HG03039 (cell line): Measurements from ENCODE around the gene APBB2.
A peak's percentile ranks its signal among the peaks of the same experiment; 100 is the strongest.

Source experiments
- ATAC-seq: cut with Tn5 transposase; IDR thresholded peaks from one replicate; pipeline ENCODE4 v1.9.1; 2021; ENCODE audit warnings: mild to moderate bottlenecking, moderate library complexity; ENCODE audit not compliant: unreplicated experiment

APBB2 gene

GRCh38 chr4:41216294-41217019 is 2.1 kb upstream of the APBB2 start:
- ATAC-seq = peak; percentile 48

DNA sequence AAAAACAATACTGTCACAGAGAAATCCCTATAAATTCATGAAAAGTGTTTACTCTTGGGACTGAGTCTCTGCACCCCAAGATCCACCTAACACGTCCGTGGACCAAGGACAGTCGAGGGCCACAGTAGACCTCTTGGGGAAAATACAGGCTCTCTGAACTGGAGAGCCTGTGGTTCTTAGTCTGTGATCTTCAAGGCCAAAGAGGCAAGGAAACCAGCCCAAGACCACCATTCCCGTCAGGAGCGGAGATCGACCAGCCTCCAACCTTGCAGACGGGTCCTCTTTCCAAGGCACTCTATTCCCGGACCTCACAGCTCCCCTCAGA is 1.6 kb upstream of the APBB2 start:
- ATAC-seq = no peak

DNA sequence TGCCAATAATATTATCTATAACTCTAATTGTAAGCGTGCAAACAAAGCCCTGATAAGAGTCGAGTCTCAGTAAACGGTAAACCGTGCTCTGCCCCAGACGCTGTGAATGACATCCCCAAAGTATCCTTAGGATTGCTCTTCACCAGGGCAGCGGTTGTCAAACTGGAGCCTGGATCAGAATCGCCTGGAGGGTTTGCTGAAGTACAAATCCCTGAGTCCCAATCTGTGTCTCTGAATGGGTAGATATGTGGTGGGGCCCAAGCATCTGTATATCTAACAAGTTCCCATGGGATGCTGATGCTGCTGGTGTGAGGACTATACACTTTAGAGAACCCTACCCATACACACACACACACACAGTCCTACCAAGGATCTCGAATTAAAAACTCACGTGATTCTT is 813 bp upstream of the APBB2 start:
- no peak for ATAC-seq

GRCh38 chr4:41214825-41215146 is 444 bp upstream of the APBB2 start:
- no peak for ATAC-seq

DNA sequence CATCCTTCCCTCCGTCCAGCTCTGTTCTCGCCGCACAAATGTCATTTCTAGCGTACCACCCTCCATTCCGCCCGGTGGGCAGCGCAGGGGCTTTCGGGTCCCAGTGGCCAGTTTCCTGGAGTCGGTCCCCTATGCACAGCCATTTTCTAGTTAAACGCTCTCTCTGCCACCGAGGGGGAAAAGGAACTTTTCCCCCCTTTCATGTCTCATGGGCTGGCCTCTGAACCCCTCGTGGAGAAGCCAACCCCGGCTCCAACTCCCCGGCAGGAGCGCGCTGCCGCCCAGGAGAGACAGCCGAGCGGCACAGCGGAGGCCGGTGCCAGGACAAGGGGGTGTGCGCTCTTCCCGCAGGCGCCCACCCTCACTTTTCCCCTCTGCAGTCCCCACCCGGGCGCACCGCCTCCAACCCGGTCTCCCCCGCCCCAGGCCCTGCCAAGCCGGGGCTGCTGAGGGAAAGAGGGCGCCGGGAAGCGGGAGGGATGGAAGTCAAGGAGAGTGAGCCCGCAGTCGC is 662 bp downstream of the APBB2 start:
- ATAC-seq = peak; percentile 2

DNA sequence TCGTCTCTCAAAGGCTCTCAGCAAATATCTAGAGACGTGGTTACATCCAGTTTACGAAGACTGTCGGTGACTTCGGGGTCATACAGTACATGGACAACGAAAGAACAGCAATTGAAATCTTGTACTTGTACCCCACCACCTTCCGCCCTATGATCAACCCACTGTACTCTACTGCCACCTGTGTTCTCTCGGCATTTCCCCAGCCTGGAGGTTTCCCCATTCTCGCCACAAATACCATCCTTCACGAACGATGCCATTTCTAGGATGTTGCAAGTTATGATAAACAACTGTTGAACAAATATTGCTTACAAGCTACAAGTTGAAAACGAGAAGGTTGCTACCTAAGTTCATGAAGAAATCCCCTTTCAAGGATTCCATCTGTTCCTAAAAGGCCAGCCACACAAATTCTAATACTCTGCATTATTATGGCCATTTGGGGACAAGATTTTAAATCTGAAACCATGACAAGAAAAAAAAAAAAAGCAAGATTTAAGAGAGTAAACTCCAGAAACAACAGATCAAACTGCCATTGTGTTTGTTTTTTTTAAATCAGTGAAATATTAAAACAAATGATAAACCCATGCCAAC is 1.6 kb downstream of the APBB2 start:
- ATAC-seq = no peak

DNA sequence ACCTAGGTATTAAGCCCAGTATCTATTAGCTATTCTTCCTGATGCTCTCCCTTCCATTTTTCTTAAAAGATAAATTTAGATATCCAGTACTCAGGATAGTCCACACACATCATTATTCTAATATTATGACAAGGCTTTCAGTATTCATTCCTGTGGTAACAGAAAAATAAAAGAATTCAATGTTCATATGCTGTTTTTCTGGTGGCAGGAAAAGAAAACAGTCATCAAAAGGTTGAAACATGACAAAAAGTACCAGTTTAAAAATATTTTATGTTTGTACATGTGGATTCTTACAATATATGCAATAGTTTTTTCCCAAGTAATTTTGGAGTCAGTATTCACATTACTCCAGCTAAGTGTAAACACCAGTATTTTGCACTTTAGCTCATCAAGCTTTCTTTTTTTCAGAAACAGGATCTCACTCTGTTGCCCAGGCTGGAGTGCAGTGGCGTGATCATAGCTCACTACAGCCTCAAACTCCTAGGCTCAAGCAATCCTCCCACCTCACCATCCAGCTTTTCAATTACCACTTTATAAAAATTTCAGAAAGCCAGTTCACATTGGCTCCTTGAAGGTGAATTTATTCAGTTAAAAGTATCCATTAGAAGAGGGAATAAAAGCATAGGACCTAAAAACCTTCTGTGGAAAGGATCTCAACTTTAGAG is 2.3 kb downstream of the APBB2 start:
- ATAC-seq = no peak

DNA sequence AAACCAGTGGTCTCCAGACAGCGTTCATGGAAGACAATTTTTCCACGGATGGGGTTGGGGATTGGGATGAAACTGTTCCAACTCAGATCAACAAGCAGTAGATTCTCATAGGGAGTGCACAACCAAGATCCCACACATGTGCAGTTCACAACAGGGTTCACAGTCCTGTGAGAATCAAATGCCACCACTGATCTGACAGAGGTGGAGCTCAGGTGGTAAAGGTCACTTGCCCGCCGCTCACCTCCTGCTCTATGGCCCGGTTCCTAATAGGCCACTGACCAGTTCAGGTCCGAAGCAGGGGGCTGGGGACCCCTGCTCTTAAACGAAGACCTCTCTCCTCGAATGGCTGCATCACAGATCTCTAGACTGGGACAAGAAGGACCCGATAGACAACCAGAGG is 4.4 kb downstream of the APBB2 start:
- no peak for ATAC-seq

DNA sequence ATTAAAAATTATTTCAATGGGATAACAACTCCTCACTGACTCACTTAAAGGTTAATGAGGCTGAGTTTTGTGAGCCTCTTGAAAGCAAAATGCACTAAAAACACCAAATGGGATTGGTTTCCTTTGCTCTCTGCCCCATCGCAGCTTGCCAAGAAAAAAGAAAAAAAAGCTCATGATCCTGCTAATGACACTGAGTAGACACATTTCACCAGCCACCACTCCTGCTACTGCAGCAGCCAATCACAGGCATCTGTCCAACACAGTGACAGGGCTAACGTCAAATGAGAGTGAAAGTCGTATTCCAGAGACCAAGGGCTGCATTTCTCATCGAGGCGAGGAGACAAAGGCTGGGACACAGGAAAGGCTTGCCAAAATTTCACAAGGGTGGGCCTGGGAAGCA is 5.2 kb downstream of the APBB2 start:
- ATAC-seq = no peak

DNA sequence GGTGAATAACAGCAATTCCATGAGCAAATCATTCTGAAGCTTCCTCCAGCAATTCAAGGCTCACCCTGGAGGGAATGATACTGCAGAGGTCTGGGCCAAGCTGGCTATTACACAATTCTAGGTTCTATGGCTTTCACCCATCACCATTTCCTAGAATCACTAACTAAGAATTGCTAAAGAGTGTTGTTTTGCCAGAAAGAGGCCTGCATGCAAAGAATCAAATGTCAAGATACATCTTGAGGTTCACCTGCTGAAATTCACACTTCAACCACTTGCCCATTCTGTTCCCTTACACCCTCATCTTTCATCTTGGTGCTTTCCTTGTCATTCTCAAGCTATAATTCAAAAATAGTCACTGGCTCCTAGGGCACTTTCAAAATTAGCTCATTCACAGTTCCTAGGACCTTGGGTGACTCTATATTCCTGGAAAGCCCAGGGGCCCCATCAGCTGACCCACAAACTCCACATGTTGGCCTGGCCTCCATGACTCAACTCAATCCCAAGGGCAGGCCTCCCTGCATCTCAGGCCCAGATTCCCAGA is 7.0 kb downstream of the APBB2 start:
- no peak for ATAC-seq

DNA sequence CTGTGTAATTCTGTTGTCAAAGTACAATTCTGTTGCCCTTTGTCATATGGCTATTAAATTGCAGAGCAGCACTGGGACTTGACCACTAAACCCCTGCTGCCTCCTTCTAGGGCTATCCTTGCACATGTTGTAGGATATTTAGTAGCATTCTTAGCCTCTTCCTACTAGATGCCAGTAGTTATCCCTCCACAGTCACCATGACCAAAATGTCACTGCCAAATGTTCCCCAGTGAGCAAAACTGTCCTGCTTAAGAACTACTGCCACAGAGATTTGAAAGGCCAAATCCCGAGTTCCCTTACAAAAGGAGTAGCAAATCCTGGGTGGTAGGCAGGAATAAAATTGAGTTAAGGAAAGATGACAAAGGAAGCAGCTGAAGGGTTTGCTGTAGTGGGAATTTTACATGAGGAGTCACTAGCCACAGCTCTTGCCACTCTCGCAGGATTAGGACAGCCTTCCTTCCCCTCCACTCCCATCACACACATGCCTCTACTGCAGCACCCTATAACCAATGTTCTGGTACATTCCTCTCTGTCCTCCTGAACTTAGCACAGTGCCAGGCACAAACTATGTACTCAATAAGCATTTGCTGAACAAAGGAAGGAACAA is 8.4 kb downstream of the APBB2 start:
- ATAC-seq = no peak

GRCh38 chr4:41205130-41205529 is 9.2 kb downstream of the APBB2 start:
- ATAC-seq = no peak

GRCh38 chr4:41204400-41204978 is 9.9 kb downstream of the APBB2 start:
- ATAC-seq = no peak

GRCh38 chr4:41203841-41204240 is 10.5 kb downstream of the APBB2 start:
- no peak for ATAC-seq

DNA sequence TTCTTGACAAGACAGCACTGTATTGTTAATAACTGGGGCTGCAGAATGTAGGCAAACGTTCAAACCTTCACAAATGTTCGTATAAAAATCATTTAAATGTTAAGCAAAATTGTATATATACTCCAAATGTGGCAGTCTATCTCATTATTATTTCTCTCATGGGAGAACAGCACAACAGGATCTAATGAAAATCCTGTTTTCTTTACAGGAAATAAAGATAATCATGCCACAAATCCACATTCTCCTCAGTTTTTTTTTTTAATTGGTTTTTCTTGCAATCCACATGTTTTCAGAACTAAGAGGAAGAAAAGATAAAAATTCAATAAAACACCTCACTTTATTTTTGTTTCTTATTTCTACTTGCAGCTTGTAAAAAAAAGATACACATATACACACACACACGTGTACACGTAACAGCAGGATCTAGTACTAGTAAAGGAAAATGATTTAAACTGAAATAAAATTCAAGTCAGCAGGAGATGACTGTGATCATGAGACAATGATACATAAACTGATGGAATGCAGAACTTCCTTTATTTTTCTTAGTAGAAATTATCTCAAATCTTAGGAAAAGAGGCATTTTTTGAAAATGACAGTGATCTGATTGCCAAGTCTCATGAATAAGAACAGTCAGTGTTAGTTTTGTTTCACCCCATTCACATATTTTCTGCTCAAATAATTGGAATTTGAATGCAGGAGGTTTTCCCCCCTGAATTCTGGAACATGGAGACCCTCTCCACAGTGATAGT is 11.3 kb downstream of the APBB2 start:
- ATAC-seq = no peak

DNA sequence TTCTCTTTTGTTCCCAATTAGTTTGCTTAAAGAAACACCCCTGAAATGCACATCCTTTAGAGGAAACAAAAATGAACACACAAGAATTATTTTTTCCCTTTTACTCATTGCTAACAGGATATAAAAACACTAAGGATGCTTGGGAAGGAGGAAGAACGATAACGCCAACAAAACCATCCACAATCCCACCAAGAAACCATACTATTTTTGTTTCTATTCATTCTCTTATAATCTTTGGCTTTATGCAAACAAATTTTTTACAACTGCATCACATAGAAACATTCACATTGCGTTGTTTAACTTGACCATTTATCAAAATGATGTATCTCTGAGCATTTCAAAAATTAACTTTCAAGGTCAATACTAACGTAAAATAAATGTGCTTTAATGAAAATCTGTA is 12.0 kb downstream of the APBB2 start:
- no peak for ATAC-seq

DNA sequence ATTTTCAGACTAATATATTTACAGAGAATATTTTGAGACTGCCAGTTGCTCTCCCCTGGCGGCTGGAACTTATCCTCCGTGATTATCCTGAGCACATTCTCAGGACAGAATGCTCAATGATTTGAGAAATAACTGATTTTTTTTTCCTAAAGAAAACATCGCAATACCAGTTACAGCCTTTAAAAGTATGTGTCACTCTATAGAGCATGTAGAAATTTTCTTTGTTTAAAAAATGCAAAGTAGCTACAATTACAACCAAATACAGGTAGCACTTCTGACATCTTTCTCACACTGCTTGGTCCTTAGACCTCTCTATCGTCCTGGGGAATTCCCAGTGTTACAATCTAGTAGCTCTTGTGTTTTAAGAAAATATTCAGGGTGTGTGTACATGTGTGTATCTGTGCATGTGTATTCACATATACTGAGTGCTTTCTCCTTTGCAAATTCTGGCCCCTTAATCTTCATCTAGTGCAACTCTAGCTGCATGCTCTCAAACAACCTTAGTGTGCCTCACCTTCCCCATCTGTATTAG is 13.8 kb downstream of the APBB2 start:
- ATAC-seq = no peak

- ATAC-seq = no peak
Observed at GRCh38 chr4:41199788-41200187, 14.6 kb downstream of the APBB2 start.

GRCh38 chr4:41197996-41198395 is 16.3 kb downstream of the APBB2 start:
- ATAC-seq = no peak

DNA sequence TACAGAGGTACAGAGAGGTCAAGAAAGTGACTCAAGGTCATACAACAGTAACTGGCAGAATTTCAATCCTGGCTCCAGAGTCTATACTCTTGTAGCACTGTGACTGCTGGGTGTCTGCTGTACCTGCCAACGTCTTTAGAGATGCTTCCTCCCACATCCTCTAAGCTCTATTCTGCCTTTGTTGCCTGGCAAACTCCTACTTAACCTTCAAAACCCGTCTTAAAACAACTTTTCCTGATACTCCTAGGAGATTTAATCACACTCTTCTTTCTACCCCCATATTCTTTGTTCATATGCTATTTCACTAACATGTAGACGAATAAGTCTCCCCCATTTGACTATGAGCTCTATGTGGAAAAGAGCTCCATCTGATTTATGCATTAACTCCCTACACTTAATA is 16.8 kb downstream of the APBB2 start:
- ATAC-seq = no peak
